ENCODE results near the gene PPY. TPM values are rescaled to one million over a fixed set of nuclear protein-coding genes. Genes with fewer than 3 reads are reported as not detected.
"Not testable (repeated sequence)": the region's sequence is repeated elsewhere in the genome, so short reads cannot be mapped to it uniquely, and the experiment has no call there.

Gene PPY
- total and polyA plus RNA-seq, 10 of the 15 experiments (the other 5 are each of a cell fraction or from before 2014, with no cell fraction given) = 0.91 TPM; not detected in 9

DNA sequence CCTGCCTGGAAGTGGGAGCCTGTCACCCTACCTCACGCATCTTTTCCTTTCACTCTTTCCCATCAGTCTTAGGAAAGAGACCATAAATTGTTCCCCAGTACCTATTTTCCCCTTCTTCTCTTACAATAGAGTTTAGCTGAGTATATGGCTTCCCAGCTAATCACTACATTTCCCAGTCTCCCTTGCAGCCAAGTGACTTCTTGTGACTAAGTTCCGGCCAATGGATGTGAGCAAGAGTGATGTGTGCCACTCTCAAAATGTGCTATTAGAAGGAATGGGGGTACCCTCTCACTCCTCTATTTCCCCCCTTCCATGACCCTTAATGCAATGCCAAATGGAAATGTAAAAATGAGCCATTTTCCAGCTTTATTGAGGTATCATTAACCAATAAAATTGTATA lies 19.7 kb upstream of the PPY start (continued):
- TF ChIP-seq, protein P1, sequence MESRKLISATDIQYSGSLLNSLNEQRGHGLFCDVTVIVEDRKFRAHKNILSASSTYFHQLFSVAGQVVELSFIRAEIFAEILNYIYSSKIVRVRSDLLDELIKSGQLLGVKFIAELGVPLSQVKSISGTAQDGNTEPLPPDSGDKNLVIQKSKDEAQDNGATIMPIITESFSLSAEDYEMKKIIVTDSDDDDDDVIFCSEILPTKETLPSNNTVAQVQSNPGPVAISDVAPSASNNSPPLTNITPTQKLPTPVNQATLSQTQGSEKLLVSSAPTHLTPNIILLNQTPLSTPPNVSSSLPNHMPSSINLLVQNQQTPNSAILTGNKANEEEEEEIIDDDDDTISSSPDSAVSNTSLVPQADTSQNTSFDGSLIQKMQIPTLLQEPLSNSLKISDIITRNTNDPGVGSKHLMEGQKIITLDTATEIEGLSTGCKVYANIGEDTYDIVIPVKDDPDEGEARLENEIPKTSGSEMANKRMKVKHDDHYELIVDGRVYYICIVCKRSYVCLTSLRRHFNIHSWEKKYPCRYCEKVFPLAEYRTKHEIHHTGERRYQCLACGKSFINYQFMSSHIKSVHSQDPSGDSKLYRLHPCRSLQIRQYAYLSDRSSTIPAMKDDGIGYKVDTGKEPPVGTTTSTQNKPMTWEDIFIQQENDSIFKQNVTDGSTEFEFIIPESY (IDR thresholded peaks at IDR 0.05) = no peak
- TF ChIP-seq EZH2 (IDR thresholded peaks at IDR 0.05; ENCODE audit: borderline replicate concordance, control insufficient read depth, low read depth, low read length) (no peak), CEBPB (IDR thresholded peaks at IDR 0.05; ENCODE audit: borderline replicate concordance in 1 of 2, low read depth in 2 of 2, low read length in 2 of 2) (no peak), POLR2A (IDR thresholded peaks at IDR 0.05; ENCODE audit: low read depth, low read length) (no peak), BACH1 (IDR thresholded peaks at IDR 0.05; ENCODE audit: borderline replicate concordance) (no peak), SREBF2 (IDR thresholded peaks at IDR 0.05; ENCODE audit: low read length) (no peak), SRF (IDR thresholded peaks at IDR 0.05; ENCODE audit: low read depth in 2 of 2, low read length in 2 of 2) (no peak), KLF5 (IDR thresholded peaks at IDR 0.05; ENCODE audit: partially characterized antibody) (no peak)
- TF ChIP-seq, protein P2, sequence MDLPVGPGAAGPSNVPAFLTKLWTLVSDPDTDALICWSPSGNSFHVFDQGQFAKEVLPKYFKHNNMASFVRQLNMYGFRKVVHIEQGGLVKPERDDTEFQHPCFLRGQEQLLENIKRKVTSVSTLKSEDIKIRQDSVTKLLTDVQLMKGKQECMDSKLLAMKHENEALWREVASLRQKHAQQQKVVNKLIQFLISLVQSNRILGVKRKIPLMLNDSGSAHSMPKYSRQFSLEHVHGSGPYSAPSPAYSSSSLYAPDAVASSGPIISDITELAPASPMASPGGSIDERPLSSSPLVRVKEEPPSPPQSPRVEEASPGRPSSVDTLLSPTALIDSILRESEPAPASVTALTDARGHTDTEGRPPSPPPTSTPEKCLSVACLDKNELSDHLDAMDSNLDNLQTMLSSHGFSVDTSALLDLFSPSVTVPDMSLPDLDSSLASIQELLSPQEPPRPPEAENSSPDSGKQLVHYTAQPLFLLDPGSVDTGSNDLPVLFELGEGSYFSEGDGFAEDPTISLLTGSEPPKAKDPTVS (IDR thresholded peaks at IDR 0.05; ENCODE audit: low read depth, low read length) = no peak
- TF ChIP-seq, protein P3, sequence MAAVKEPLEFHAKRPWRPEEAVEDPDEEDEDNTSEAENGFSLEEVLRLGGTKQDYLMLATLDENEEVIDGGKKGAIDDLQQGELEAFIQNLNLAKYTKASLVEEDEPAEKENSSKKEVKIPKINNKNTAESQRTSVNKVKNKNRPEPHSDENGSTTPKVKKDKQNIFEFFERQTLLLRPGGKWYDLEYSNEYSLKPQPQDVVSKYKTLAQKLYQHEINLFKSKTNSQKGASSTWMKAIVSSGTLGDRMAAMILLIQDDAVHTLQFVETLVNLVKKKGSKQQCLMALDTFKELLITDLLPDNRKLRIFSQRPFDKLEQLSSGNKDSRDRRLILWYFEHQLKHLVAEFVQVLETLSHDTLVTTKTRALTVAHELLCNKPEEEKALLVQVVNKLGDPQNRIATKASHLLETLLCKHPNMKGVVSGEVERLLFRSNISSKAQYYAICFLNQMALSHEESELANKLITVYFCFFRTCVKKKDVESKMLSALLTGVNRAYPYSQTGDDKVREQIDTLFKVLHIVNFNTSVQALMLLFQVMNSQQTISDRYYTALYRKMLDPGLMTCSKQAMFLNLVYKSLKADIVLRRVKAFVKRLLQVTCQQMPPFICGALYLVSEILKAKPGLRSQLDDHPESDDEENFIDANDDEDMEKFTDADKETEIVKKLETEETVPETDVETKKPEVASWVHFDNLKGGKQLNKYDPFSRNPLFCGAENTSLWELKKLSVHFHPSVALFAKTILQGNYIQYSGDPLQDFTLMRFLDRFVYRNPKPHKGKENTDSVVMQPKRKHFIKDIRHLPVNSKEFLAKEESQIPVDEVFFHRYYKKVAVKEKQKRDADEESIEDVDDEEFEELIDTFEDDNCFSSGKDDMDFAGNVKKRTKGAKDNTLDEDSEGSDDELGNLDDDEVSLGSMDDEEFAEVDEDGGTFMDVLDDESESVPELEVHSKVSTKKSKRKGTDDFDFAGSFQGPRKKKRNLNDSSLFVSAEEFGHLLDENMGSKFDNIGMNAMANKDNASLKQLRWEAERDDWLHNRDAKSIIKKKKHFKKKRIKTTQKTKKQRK (IDR thresholded peaks at IDR 0.05; ENCODE audit: low read depth, low read length) = no peak

DNA sequence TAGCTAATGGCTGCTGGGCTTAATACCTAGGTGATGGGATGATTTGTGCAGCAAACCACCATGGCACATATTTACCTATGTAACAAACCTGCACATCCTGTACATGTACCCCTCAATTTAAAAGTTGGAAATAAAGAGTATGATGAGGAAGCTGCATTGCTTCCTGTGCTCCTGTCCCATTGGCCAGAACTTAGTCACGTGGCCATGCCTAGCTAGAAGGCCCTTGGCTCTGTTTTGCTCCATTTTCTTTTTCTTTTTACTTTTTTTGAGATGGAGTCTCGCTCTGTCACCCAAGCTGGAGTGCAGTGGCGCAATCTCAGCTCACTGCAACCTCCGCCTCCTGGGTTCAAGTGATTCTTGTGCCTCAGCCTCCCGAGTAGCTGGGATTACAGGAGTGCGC lies 19.0 kb upstream of the PPY start:
- intact Hi-C loops (cut with micrococcal nuclease; ENCODE audit: unreplicated experiment); H3K4me2 ChIP-seq (ENCODE audit: control insufficient read depth, insufficient read depth); FAIRE-seq; H3K27ac ChIP-seq (ENCODE audit: control insufficient read depth, insufficient read depth); POLR2A ChIA-PET; RAD21 ChIA-PET (ENCODE audit: unreplicated experiment); BruUV-seq (replicated peaks); H3K4me3 ChIP-seq; H3K9me3 ChIP-seq (replicated peaks; ENCODE audit: control insufficient read depth, insufficient read depth, low read length); SMC1A ChIA-PET (ENCODE audit: uncharacterized antibody, unreplicated experiment); H3K27me3 ChIP-seq (replicated peaks in 1 of 2; ENCODE audit: control insufficient read depth in 2 of 2, insufficient read depth in 2 of 2, low read length in 1 of 2); H3K79me2 ChIP-seq (ENCODE audit: control insufficient read depth, insufficient read depth, low read length); H4K20me1 ChIP-seq (ENCODE audit: control insufficient read depth, insufficient read depth); H3K9ac ChIP-seq (ENCODE audit: control insufficient read depth, insufficient read depth, low read length); H2AFZ ChIP-seq (ENCODE audit: control insufficient read depth, low read depth, low read length); DNase-seq (ENCODE audit: low read depth, low spot score); ATAC-seq; H3K36me3 ChIP-seq (ENCODE audit: control insufficient read depth in 2 of 2, insufficient read depth in 2 of 2, low read length in 1 of 2); H3K4me1 ChIP-seq (ENCODE audit: control insufficient read depth, insufficient read depth, low read length); in situ Hi-C loops (cut with MboI): not testable (repeated sequence)
- WGBS (ENCODE audit: insufficient coverage, insufficient replicate concordance, low lambda C conversion rate, missing lambda C conversion rate) = 47% methylated on average over 6 of the region's 6 CpGs
- CTCF ChIA-PET = interaction anchor here (0.6 to 2.3 kb wide), 2 partner anchors 17 to 208 kb away, joined by 3 to 7 read pairs; no protein-coding TSS in a partner anchor
